ENCODE results near the gene PMPCA. TPM values are rescaled to one million over a fixed set of nuclear protein-coding genes. Genes with fewer than 3 reads are reported as not detected.

The PMPCA gene
- total RNA-seq, 1 experiment from 2014 or later, result 103 TPM

DNA sequence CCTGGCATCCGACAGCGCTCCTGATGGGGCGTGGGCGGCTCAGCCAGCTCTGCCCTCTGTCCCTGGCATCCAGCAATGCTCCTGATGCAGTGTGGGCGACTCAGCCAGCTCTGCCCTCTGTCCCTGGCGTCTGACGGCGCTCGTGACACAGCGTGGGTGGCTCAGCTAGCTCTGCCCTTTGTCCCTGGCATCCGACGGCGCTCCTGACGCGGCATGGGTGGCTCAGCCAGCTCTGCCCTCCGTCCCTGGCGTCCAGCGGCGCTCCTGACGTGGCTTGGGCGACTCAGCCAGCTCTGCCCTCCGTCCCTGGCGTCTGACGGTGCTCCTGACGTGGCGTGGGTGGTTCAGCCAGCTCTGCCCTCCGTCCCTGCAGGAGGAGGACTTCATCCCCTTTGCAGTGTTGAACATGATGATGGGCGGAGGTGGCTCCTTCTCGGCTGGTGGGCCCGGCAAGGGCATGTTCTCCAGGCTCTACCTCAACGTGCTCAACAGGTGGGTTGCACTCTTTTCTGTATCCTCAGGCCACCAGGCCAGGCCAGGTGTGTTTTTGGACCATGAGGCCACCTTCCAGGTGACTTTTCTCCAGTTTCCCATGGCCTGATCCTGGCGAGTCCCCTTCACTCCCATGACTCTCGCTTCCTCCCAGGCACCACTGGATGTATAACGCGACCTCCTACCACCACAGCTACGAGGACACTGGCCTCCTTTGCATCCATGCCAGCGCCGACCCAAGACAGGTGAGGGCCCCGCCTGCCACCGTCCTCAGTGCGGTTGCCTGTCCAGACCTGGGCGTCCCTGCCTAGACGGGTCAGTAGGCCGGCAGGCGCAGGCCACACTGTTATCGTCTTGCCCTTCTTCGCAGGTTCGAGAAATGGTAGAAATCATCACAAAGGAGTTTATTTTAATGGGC, 8.0 kb downstream of the PMPCA start (continued):
- TF ChIP-seq, protein P1, sequence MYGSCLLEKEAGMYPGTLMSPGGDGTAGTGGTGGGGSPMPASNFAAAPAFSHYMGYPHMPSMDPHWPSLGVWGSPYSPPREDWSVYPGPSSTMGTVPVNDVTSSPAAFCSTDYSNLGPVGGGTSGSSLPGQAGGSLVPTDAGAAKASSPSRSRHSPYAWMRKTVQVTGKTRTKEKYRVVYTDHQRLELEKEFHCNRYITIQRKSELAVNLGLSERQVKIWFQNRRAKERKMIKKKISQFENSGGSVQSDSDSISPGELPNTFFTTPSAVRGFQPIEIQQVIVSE (CRISPR knock-in tag; IDR thresholded peaks at IDR 0.05; ENCODE audit: borderline replicate concordance), result no peak
- no peak for TF ChIP-seq ETV6 (CRISPR knock-in tag; IDR thresholded peaks at IDR 0.05)

DNA sequence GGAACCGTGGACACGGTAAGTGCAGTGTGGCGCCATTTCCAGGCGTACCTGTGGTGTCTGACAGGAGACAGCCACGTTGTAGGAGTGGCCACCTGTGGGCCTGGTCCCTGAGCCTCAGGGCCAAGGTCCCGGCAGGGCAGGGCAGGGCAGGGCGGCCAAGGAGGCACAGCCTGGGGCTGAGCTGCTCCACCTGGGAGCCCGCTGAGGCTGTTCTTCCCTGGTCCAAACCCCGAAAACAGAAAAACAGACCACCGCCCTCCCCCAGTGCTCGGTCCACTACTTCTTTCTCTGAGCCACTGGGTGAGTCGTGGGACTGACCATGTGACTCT, 8.6 kb downstream of the PMPCA start:
- TF ChIP-seq, protein P2, sequence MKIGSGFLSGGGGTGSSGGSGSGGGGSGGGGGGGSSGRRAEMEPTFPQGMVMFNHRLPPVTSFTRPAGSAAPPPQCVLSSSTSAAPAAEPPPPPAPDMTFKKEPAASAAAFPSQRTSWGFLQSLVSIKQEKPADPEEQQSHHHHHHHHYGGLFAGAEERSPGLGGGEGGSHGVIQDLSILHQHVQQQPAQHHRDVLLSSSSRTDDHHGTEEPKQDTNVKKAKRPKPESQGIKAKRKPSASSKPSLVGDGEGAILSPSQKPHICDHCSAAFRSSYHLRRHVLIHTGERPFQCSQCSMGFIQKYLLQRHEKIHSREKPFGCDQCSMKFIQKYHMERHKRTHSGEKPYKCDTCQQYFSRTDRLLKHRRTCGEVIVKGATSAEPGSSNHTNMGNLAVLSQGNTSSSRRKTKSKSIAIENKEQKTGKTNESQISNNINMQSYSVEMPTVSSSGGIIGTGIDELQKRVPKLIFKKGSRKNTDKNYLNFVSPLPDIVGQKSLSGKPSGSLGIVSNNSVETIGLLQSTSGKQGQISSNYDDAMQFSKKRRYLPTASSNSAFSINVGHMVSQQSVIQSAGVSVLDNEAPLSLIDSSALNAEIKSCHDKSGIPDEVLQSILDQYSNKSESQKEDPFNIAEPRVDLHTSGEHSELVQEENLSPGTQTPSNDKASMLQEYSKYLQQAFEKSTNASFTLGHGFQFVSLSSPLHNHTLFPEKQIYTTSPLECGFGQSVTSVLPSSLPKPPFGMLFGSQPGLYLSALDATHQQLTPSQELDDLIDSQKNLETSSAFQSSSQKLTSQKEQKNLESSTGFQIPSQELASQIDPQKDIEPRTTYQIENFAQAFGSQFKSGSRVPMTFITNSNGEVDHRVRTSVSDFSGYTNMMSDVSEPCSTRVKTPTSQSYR (CRISPR knock-in tag; IDR thresholded peaks at IDR 0.05), result no peak
- TF ChIP-seq OVOL2 (CRISPR knock-in tag; IDR thresholded peaks at IDR 0.05; ENCODE audit: borderline replicate concordance) (no peak), NFYB (CRISPR knock-in tag; conservative IDR thresholded peaks at IDR 0.05; ENCODE audit: low read depth) (no peak), ZNF396 (CRISPR knock-in tag; IDR thresholded peaks at IDR 0.05; ENCODE audit: borderline replicate concordance) (no peak)
- TF ChIP-seq, protein P3, sequence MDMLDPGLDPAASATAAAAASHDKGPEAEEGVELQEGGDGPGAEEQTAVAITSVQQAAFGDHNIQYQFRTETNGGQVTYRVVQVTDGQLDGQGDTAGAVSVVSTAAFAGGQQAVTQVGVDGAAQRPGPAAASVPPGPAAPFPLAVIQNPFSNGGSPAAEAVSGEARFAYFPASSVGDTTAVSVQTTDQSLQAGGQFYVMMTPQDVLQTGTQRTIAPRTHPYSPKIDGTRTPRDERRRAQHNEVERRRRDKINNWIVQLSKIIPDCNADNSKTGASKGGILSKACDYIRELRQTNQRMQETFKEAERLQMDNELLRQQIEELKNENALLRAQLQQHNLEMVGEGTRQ (CRISPR knock-in tag; IDR thresholded peaks at IDR 0.05), result no peak

DNA sequence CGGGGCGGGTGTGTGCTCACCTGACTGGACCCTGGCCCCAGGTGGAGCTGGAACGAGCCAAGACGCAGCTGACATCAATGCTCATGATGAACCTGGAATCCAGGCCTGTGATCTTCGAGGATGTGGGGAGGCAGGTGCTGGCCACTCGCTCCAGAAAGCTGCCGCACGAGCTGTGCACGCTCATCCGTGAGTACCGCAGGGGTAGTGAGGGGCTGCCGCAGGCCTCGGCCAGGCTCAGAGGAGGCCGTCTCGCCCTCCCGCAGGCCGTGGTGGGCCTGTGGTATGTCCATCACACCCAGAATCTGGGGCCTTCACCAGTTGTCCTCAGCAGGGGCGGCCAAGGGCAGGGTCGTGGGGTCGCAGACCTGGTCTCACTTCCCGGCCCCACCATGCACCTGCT, 11.3 kb downstream of the PMPCA start:
- ATAC-seq (no peak), DNase-seq (ENCODE audit: low spot score) (no peak)
- POLR2A ChIA-PET, result no interaction called here
- no peaks in the 10 kb centered on the region for H3K27me3 Mint-ChIP-seq (ENCODE audit: low read depth)
- CTCF ChIA-PET, result interaction anchor here (0.6 kb wide), 2 partner anchors 31 to 242 kb away, joined by 3 read pairs; no protein-coding TSS in a partner anchor
- H3K4me1 Mint-ChIP-seq, result no peaks in the 10 kb centered on the region
- H3K36me3 Mint-ChIP-seq, result peaks cover 33% of the 10 kb centered on the region
- H3K27ac Mint-ChIP-seq, result no peak overlapping the region
- TF ChIP-seq TCF7 (CRISPR knock-in tag; IDR thresholded peaks at IDR 0.05; ENCODE audit: low read depth) (no peak), CBFB (CRISPR knock-in tag; IDR thresholded peaks at IDR 0.05; ENCODE audit: low read depth) (no peak), NR1H2 (CRISPR knock-in tag; IDR thresholded peaks at IDR 0.05) (no peak), NFATC4 (CRISPR knock-in tag; IDR thresholded peaks at IDR 0.05) (no peak), NFE2L1 (CRISPR knock-in tag; IDR thresholded peaks at IDR 0.05) (no peak)
- TF ChIP-seq, protein P4, sequence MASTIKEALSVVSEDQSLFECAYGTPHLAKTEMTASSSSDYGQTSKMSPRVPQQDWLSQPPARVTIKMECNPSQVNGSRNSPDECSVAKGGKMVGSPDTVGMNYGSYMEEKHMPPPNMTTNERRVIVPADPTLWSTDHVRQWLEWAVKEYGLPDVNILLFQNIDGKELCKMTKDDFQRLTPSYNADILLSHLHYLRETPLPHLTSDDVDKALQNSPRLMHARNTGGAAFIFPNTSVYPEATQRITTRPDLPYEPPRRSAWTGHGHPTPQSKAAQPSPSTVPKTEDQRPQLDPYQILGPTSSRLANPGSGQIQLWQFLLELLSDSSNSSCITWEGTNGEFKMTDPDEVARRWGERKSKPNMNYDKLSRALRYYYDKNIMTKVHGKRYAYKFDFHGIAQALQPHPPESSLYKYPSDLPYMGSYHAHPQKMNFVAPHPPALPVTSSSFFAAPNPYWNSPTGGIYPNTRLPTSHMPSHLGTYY (CRISPR knock-in tag; IDR thresholded peaks at IDR 0.05), result no peak
- TF ChIP-seq, protein P5, sequence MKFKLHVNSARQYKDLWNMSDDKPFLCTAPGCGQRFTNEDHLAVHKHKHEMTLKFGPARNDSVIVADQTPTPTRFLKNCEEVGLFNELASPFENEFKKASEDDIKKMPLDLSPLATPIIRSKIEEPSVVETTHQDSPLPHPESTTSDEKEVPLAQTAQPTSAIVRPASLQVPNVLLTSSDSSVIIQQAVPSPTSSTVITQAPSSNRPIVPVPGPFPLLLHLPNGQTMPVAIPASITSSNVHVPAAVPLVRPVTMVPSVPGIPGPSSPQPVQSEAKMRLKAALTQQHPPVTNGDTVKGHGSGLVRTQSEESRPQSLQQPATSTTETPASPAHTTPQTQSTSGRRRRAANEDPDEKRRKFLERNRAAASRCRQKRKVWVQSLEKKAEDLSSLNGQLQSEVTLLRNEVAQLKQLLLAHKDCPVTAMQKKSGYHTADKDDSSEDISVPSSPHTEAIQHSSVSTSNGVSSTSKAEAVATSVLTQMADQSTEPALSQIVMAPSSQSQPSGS (CRISPR knock-in tag; IDR thresholded peaks at IDR 0.05; ENCODE audit: borderline replicate concordance, low read depth), result no peak
- no peaks in the 10 kb centered on the region for H3K9me3 Mint-ChIP-seq
- no peak overlapping the region for H3K4me3 Mint-ChIP-seq

More for the DNA sequence above, 8.6 kb downstream of the PMPCA start:
- Mint-ChIP-seq H3K4me3 (no peak overlapping the region), H3K9me3 (no peaks in the 10 kb centered on the region), H3K27me3 (ENCODE audit: low read depth) (no peaks in the 10 kb centered on the region), H3K27ac (no peak overlapping the region), H3K36me3 (peaks cover 56% of the 10 kb centered on the region), H3K4me1 (no peaks in the 10 kb centered on the region)
- ChIA-PET CTCF (no interaction called here), POLR2A (no interaction called here)
- DNase-seq (ENCODE audit: low spot score) (no peak), ATAC-seq (no peak)
